Activated CD4-positive, alpha-beta memory T cell treated with anti-CD3 and anti-CD28 coated beads, Interleukin-2, amount 10 ng/mL, durations not matched to agents 7 days and 5 days (primary cell): ENCODE measurements around the gene AHNAK2. TPM values are rescaled to one million over a fixed set of nuclear protein-coding genes. Genes with fewer than 3 reads are reported as not detected.
"Not testable (repeated sequence)": the region's sequence is repeated elsewhere in the genome, so short reads cannot be mapped to it uniquely, and the experiment has no call there.

ENCODE experiments used
- CTCF ChIA-PET: fragments of 350-600 bp; sonication (Branson Sonifier 250); formaldehyde crosslinking; loops from one replicate; lab custom pipeline; 2021; ENCODE audit warnings: antibody characterized with exemption, inconsistent platforms; lab: Charles Lee
- POLR2A ChIA-PET: fragments of 350-600 bp; sonication (Branson Sonifier 250); formaldehyde crosslinking; loops from one replicate; lab custom pipeline; 2021; ENCODE audit warnings: antibody characterized with exemption; lab: Charles Lee
- DNase-seq: peaks from one replicate; pipeline ENCODE4 v3.0.0-alpha.2; 2020
- H3K27ac Mint-ChIP-seq: one replicate; pipeline ENCODE4 v1.8.0; 2021; ENCODE audit warnings: mild to moderate bottlenecking, mixed read lengths
- H3K27me3 Mint-ChIP-seq: one replicate; pipeline ENCODE4 v1.8.0; 2021; ENCODE audit warnings: mixed read lengths
- H3K36me3 Mint-ChIP-seq: one replicate; pipeline ENCODE4 v1.8.0; 2021; ENCODE audit warnings: low read depth, mixed read lengths
- H3K4me1 Mint-ChIP-seq: one replicate; pipeline ENCODE4 v1.8.0; 2021; ENCODE audit warnings: mixed read lengths
- H3K4me3 Mint-ChIP-seq: one replicate; pipeline ENCODE4 v1.8.0; 2021; ENCODE audit warnings: mild to moderate bottlenecking, mixed read lengths
- H3K9me3 Mint-ChIP-seq: one replicate; pipeline ENCODE4 v1.8.0; 2021; ENCODE audit warnings: mixed read lengths
- total RNA-seq, 2 experiments: library from RNA; stranded (reverse); gene quantifications; one replicate each; pipeline ENCODE4 v1.2.3, GENCODE V29; 2021

Gene AHNAK2
- total RNA-seq, 2 experiments from 2014 or later, result not detected

GRCh38 chr14:104904650-104905578 is 73.3 kb downstream of the AHNAK2 start:
- H3K9me3 Mint-ChIP-seq, POLR2A ChIA-PET, H3K4me3 Mint-ChIP-seq, DNase-seq, H3K27ac Mint-ChIP-seq, H3K36me3 Mint-ChIP-seq, H3K4me1 Mint-ChIP-seq: not testable (repeated sequence)
- H3K27me3 Mint-ChIP-seq, result peaks cover 35% of the 10 kb centered on the region
- CTCF ChIA-PET, result interaction anchor here (0.9 kb wide), 1 partner anchor 141 kb away, joined by 3 read pairs; no protein-coding TSS in a partner anchor

GRCh38 chr14:104903990-104904389 is 74.2 kb downstream of the AHNAK2 start:
- H3K4me3 Mint-ChIP-seq, result no peak overlapping the region
- no peaks in the 10 kb centered on the region for H3K9me3 Mint-ChIP-seq
- H3K36me3 Mint-ChIP-seq, result no peaks in the 10 kb centered on the region
- H3K4me1 Mint-ChIP-seq, result peaks cover 7% of the 10 kb centered on the region
- CTCF ChIA-PET, result no interaction called here
- no peak overlapping the region for H3K27ac Mint-ChIP-seq
- POLR2A ChIA-PET, result no interaction called here
- peaks cover 33% of the 10 kb centered on the region for H3K27me3 Mint-ChIP-seq
- DNase-seq, result no peak

- peaks cover 25% of the 10 kb centered on the region for H3K27me3 Mint-ChIP-seq
- no peaks in the 10 kb centered on the region for H3K36me3 Mint-ChIP-seq
- CTCF ChIA-PET, result no interaction called here
- no peak for DNase-seq
- no peak overlapping the region for H3K27ac Mint-ChIP-seq
- POLR2A ChIA-PET, result no interaction called here
- H3K4me1 Mint-ChIP-seq, result peaks cover 7% of the 10 kb centered on the region
- H3K4me3 Mint-ChIP-seq, result no peak overlapping the region
- no peaks in the 10 kb centered on the region for H3K9me3 Mint-ChIP-seq
These were observed 77.3 kb downstream of the AHNAK2 start for GRCh38 chr14:104900639-104901512.

- ChIA-PET POLR2A (no interaction called here), CTCF (interaction anchor here (0.8 to 1.2 kb wide), 2 partner anchors 17 to 146 kb away, joined by 3 read pairs; no protein-coding TSS in a partner anchor)
- H3K4me1 Mint-ChIP-seq, result peaks cover 6% of the 10 kb centered on the region
- no peaks in the 10 kb centered on the region for H3K9me3 Mint-ChIP-seq
- no peak for DNase-seq
- H3K27ac Mint-ChIP-seq, result no peak overlapping the region
- H3K4me3 Mint-ChIP-seq, result no peak overlapping the region
- peaks cover 23% of the 10 kb centered on the region for H3K27me3 Mint-ChIP-seq
- no peaks in the 10 kb centered on the region for H3K36me3 Mint-ChIP-seq
These were observed 78.4 kb downstream of the AHNAK2 start for GRCh38 chr14:104899781-104900180.

- no peaks in the 10 kb centered on the region for H3K36me3 Mint-ChIP-seq
- no peak overlapping the region for H3K4me3 Mint-ChIP-seq
- no peak overlapping the region for H3K27ac Mint-ChIP-seq
- no peak for DNase-seq
- H3K9me3 Mint-ChIP-seq, result no peaks in the 10 kb centered on the region
- ChIA-PET CTCF (interaction anchor here (0.6 to 1.2 kb wide), 2 partner anchors 18 to 964 kb away, joined by 3 to 4 read pairs; no protein-coding TSS in a partner anchor), POLR2A (no interaction called here)
- H3K4me1 Mint-ChIP-seq, result peaks cover 6% of the 10 kb centered on the region
- H3K27me3 Mint-ChIP-seq, result peaks cover 15% of the 10 kb centered on the region
These were observed 79.2 kb downstream of the AHNAK2 start for GRCh38 chr14:104898870-104899510.

- no peaks in the 10 kb centered on the region for H3K9me3 Mint-ChIP-seq
- ChIA-PET CTCF (interaction anchor here (0.6 kb wide), 1 partner anchor 139 kb away, joined by 5 read pairs; no protein-coding TSS in a partner anchor), POLR2A (no interaction called here)
- no peak for DNase-seq
- H3K4me1 Mint-ChIP-seq, result peaks cover 6% of the 10 kb centered on the region
- H3K36me3 Mint-ChIP-seq, result no peaks in the 10 kb centered on the region
- H3K4me3 Mint-ChIP-seq, result no peak overlapping the region
- peaks cover 10% of the 10 kb centered on the region for H3K27me3 Mint-ChIP-seq
- H3K27ac Mint-ChIP-seq, result no peak overlapping the region
These were observed 80.0 kb downstream of the AHNAK2 start for GRCh38 chr14:104898195-104898558.

GRCh38 chr14:104897330-104898194 is 80.6 kb downstream of the AHNAK2 start:
- Mint-ChIP-seq H3K4me3 (no peak overlapping the region), H3K27ac (no peak overlapping the region), H3K36me3 (no peaks in the 10 kb centered on the region), H3K27me3 (peaks cover 9% of the 10 kb centered on the region), H3K9me3 (no peaks in the 10 kb centered on the region), H3K4me1 (peaks cover 6% of the 10 kb centered on the region)
- DNase-seq, result no peak
- ChIA-PET POLR2A (no interaction called here), CTCF (interaction anchor here (0.6 kb wide), 1 partner anchor 139 kb away, joined by 5 read pairs; no protein-coding TSS in a partner anchor)

- no peaks in the 10 kb centered on the region for H3K36me3 Mint-ChIP-seq
- peaks cover 5% of the 10 kb centered on the region for H3K27me3 Mint-ChIP-seq
- ChIA-PET CTCF (interaction anchor here (0.6 kb wide), 1 partner anchor 26 kb away, joined by 3 read pairs; no protein-coding TSS in a partner anchor), POLR2A (no interaction called here)
- H3K4me1 Mint-ChIP-seq, result peaks cover 1% of the 10 kb centered on the region
- no peak overlapping the region for H3K27ac Mint-ChIP-seq
- no peaks in the 10 kb centered on the region for H3K9me3 Mint-ChIP-seq
- no peak for DNase-seq
- no peak overlapping the region for H3K4me3 Mint-ChIP-seq
These were observed 82.2 kb downstream of the AHNAK2 start for GRCh38 chr14:104895786-104896661.

- H3K9me3 Mint-ChIP-seq, result no peaks in the 10 kb centered on the region
- H3K36me3 Mint-ChIP-seq, result no peaks in the 10 kb centered on the region
- H3K27me3 Mint-ChIP-seq, result peaks cover 3% of the 10 kb centered on the region
- no peak overlapping the region for H3K27ac Mint-ChIP-seq
- no peaks in the 10 kb centered on the region for H3K4me1 Mint-ChIP-seq
- CTCF ChIA-PET, result no interaction called here
- POLR2A ChIA-PET, result no interaction called here
- DNase-seq, result no peak
- H3K4me3 Mint-ChIP-seq, result no peak overlapping the region
These were observed 82.9 kb downstream of the AHNAK2 start for GRCh38 chr14:104895207-104895785.

- Mint-ChIP-seq H3K4me1 (no peaks in the 10 kb centered on the region), H3K9me3 (no peaks in the 10 kb centered on the region), H3K36me3 (no peaks in the 10 kb centered on the region), H3K4me3 (no peak overlapping the region), H3K27ac (no peak overlapping the region), H3K27me3 (peaks cover 3% of the 10 kb centered on the region)
- POLR2A ChIA-PET, result no interaction called here
- no peak for DNase-seq
- CTCF ChIA-PET, result interaction anchor here (0.7 to 1.1 kb wide), 2 partner anchors 27 to 211 kb away, joined by 3 read pairs; no protein-coding TSS in a partner anchor
These were observed 83.6 kb downstream of the AHNAK2 start for GRCh38 chr14:104894331-104895206.
